Vagina (tissue), 2 donors: Measurements from ENCODE around the gene FAF1.

Source experiments
- POLR2A ChIP-seq, 2 donors: fragments of 450-650 bp; IDR thresholded peaks; one replicate each; pipeline ENCODE4 v1.6.1; 2017; ENCODE audit warnings: antibody characterized with exemption in 2 of 2, mild to moderate bottlenecking in 2 of 2, moderate library complexity in 2 of 2
- POLR2AphosphoS5 ChIP-seq, 2 donors: sonication (generic); formaldehyde crosslinking; IDR thresholded peaks; one replicate each; pipeline ENCODE4 v1.9.0; 2017; ENCODE audit warnings: antibody characterized with exemption in 2 of 2, mild to moderate bottlenecking in 2 of 2, low read depth in 1 of 2; ENCODE audit not compliant: insufficient read depth in 1 of 2

GRCh38 chr1:50710099-50710498, 250.0 kb downstream of the FAF1 start:
- TF ChIP-seq POLR2A (IDR thresholded peaks at IDR 0.05) (no peak), POLR2AphosphoS5 (IDR thresholded peaks at IDR 0.05; ENCODE audit: insufficient read depth in 1 of 2, low read depth in 1 of 2) (no peak)
